ENCODE data around the gene ZBTB5.
"Not testable (repeated sequence)": the region's sequence is repeated elsewhere in the genome, so short reads cannot be mapped to it uniquely, and the experiment has no call there.

The ZBTB5 gene

DNA sequence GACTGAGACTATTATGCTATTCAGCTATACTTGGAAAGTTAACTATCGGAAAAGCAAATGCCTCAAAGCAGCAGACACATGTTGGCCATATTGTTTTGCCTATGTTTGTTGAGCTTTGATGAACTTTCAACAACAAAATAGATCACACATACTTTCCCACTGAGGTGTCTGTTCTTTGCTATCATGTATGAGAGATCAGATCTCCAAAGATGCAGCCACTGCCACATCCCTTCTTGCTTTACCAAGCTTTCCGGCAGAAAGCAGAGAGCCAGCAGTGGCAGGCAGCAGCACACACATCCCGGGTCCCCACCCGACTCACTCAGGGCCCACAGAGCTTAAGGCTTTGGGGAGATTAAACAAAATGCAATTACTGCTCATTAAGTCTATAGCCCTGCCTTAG is 18.8 kb downstream of the ZBTB5 start:
- no peak for DNase-seq

DNA sequence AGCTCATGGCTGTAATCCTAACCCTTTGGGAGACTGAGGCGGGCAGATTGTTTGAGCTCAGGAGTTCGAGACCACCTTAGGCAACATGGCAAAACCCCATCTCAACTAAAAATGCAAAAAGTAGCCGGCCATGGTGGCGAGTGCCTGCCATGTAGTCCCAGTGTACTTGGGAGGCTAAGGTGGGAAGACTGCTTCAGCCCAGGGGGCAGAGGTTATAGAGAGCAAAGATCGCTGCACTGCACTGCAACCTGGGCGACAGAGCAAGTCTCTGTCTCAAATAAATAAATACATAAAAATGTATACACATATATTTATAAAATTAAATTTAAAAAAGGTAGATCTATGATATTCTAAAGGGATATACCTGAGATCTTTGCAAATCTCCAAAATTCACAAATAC is 19.4 kb downstream of the ZBTB5 start:
- no peak for DNase-seq

DNA sequence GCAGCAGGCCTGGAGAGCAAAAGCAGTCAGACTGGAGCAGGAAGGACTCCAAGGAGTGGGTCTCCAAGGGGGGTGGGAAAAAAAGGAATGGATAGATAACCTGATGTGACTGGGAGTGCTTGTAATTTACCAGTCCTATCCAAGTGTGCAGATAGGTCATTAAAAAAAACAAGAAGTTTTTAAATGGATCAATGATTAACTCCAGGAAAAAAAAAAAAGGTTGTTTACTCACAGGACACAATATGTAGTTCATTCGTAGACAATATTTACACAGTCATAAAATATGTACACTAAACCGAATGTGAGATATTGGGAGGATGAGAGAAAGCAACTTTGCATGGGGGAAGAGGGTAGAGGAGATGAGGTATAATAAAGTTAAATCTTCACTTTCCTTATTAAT is 20.4 kb downstream of the ZBTB5 start:
- no peak for DNase-seq

DNA sequence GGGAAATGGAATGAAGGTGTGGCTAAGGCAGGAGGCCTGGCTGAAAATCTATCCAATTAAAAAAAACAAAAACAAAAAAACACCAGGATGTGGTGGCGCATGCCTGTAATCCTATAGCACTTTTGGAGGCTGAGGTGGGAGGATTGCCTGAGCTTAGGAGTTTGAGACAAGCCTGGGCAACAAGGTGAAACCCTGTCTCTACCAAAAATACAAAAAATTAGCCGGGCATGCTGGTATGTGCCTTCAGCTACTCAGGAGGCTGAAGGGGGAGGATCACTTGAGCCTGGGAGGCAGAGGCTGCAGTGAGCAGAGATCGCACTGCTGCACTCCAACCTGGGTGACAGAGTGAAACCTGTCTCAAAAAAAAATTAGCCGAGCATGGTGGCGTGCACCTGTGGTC is 21.7 kb downstream of the ZBTB5 start:
- DNase-seq: no peak

DNA sequence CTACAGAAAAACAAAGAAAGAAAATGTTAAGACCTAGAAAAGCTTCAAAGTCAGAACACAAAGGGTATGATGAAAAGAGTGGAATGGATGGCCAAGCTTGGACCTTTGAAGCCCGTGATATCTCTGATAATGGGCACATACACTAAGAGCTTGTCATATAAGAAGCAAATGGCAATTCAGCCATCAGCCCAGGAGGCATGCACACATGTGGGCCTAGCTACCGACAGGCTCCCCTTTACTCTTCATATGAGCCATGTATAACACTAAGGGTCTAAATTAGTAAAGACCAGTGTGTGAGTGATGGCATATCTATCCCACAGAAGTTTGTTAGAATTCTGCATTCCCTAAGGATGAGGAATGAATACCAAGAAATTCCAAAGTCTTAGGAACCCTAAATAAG is 22.7 kb downstream of the ZBTB5 start:
- DNase-seq: no peak

DNA sequence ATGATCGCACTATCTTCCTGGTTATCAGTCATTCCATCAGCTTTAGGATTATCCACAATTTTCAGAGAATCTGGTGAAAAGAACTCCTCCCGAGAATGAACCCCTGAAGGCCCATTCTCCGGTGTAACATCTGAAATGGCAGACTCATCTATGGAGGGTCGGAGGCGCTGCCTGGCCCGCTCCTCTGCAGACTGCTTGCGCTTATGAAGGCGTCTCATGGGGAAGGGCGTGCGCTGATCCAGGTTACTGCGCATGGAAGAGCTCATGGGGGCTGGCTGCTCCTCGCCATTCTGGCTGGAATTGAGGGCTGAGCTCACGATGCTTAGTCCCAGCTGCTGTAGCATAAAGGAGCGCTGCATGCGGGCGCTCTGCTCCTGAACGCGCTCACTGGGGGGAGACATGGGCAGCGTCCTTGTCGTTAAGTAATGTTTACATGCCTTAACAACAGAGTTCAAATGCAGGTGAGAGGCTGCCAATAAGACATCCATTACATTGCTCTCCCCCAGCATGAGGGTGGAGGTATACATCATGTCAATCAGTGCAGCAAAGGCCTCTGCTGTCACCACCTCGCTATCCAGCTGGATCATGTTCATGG is 23.4 kb downstream of the ZBTB5 start:
- DNase-seq: no peak

DNA sequence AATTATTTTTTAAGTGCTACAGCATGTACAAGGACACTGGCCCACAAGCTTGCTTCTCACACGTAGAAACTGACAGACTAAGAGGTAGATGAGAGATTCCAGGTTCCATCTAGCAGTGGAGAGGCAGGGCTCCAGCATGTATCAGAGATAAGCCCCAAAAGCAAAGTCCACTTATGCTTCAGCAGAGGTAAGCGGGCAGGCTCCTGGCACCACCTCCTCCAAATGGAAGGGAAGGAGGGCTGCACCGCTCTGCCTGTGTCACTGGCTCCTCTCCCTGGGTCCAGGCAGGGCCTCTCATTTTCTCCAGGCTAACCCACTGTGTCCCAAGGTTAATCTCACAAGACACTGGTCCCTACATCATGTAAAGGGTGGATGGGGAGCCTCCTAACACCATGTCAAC is 26.9 kb downstream of the ZBTB5 start:
- DNase-seq: no peak

DNA sequence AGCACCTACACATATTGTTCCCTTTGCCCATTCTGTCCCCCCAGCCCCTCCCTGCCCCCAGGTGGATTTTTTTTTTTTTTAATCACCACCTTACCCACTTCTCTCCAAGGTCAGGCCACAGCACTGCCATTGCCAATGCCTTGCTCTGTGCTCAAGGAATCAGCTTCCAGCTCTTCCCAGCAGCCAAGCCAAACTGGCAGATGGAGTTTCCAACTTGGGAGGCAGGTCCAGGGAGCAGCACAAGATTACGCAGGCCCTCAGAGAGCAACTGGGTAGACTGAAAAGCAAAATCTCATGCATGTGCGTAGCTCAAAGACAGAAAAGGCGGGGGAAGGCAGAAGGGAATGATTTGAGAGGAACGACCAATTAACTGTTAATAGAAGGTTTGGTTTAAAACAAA is 27.6 kb downstream of the ZBTB5 start:
- DNase-seq: no peak

DNA sequence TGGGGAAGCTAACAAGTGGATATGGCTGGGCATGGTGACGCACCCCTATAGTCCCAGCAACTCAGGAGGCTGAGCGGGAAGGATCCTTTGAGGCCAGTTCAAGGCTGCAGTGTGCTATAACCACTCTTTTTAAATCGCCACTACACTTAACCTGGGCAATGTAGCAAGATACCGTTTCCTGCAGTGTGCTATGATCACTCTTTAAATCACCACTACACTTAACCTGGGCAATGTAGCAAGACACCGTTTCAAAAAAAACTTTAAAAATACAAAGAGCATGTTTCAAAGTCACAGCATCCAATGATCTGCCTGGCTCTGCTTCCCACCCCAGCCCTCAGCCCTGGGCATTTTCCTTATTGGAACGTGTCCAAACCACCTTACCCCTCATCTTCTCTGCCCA is 28.2 kb downstream of the ZBTB5 start:
- no peak for DNase-seq

DNA sequence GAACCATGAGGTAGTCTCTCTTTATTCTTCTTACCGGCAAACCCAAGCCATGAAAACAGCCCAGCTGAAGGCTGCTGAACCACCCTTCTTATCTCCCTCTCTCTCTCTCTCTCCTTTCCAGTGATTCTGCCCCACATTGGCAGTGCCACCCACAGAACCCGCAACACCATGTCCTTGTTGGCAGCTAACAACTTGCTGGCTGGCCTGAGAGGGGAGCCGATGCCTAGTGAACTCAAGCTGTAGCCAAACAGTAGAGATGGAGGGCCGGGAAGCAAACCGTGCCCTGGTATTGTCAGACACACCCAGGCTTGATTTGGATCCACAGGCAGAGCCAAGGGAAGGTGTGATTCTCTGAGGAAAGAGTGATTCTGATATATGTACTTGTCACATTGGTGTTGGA is 28.7 kb downstream of the ZBTB5 start:
- no peak for DNase-seq

DNA sequence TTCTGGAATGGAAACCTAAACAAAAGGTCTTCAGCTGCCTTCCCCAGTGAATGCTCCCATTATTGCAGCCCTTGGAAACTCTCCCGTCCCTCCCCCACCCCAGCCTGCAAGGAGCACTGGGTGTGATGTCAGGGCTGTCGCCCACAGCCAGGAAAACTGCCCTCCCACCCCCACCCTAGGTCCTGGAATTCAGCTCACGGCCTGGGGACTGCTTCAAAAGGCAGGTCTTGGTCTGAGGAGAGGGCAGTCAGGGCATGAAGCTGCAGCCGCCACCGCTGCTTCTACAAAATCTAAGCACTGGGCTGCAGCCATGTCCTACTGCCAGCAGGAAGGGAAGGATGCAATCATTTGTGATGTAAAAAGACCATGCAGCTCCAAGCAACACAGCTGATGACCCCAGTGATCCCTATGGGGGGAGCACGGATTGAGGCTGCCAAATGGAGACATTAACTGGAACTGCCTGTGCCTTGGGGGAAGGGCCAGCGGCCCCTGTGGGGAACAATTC is 31.3 kb downstream of the ZBTB5 start:
- DNase-seq: no peak

DNA sequence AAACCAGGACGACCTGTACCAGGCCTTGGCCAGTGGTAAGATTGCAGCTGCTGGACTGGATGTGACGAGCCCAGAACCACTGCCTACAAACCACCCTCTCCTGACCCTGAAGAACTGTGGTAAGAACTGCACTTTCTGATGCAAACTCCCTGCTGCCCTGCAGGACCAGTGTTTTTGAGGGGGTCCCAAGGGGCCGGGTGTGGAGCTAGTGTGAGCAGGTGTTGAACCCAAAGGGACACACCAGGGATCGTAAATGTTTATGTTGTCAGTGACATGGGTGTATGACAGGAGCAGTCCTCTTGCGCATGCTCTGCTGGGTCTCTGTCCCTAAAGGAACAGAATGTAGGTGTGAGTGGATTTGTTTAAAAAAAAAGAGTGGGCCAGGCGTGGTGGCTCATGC is 33.2 kb downstream of the ZBTB5 start:
- no peak for DNase-seq

DNA sequence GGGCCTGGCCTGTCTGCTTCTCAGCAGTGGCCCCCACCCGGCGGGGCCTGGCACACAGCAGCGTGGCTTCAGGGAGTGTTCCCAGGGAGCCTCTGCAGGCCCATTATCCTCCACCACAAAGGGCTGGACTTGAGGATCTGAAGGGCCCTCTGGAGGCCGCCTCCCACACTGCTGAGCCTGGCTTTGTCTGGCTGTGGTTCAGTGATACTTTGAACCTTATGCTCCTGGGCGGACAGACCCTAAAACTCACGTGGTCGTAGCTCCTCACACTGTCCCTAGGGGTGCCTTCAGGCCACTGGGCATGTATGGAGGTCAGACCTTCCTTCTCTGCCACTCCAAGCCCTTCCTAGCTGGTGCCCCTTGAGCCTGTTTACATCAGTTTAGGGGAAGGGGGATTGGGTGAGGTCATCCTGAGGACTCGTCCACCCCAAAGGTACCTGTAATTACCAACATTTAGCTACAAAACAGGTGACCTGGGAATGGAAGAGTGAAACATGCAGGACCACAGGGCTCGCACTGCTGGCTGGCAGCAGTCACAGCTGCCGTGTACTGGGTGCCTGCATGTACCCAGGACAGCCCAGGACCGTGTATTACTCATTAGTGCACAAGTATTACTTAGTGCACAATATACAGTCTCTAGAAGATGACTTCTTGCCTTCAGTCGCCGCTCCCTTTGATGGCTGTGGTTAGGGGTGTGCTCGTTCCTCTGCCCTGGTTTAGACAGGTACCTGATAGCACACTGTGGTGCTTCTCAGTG is 34.2 kb downstream of the ZBTB5 start:
- no peak for DNase-seq

DNA sequence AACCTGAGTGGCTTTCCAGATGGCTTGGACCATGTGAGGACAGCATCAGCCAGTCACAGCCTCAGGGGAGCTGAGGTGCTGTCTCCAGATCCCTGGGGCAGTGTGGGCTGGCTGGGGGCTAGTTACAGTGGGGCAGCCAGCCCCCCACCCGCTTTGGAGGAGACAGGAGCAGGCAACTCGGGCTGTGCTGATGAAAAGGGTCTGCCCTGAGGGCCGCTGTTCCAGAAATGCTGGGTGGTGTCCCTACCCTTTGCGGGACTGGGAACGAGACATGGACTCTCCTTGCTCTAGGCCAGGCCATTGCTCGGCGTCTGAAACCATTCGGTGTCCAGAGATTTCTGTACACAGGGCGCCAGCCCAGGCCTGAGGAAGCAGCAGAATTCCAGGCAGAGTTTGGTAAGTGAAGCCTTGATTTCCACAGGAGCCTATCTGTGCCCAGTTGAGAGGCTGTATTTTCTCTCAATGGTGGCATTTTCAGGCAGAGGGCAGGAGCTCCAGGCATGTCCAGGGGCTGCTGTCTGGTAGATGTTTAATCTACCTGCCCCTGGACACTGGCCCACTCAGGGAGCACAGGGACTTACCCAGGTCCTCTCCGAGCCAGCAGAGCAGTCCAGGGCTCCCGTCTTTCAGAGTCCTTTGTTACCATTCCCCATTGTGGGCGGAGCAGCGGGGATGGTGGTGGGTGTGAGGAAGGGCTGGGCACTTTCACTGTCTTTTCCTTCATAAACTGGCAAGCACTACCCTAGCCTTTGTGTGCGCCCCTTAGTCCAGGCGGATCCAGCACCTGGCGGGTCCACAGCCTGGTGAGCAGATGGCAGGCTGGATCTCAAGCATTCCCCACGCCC is 35.6 kb downstream of the ZBTB5 start:
- DNase-seq: no peak

DNA sequence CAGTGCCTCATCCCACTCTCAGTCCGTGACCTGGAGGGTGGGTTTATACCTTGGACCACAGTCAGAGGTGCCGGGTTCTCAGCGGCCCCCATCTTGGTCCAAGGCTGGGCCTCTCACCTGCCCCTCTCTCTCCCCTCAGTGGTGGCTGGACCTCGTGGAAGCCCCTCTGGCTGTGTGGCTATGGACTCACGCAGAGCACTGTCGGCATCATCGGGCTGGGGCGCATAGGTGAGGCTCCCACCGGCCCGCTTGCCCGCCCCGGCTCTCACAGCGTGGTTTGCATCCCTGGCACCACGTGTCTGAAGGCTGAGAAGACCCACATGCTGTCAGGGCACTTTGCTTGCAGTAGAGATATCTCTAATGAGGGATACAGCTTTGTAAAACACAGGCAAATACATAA is 36.9 kb downstream of the ZBTB5 start:
- no peak for DNase-seq

DNA sequence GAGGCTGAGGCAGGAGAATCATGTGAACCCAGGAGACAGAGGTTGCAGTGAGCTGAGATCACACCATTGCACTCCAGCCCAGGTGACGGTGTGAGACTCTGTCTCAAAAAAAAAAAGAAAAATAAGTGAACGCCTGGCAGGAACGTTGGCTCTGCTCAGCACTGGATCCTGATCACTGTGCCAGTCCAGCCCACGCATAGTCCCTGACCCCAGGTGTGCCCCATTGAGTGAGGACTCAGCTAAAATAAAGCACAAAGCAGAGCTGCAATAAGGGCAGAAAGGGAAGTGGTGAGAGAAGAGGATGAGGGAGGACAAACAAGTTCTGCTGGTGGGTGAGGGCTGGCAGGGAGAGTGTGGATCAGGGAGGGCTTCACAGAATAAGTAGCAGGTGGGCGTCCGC is 38.4 kb downstream of the ZBTB5 start:
- no peak for DNase-seq

DNA sequence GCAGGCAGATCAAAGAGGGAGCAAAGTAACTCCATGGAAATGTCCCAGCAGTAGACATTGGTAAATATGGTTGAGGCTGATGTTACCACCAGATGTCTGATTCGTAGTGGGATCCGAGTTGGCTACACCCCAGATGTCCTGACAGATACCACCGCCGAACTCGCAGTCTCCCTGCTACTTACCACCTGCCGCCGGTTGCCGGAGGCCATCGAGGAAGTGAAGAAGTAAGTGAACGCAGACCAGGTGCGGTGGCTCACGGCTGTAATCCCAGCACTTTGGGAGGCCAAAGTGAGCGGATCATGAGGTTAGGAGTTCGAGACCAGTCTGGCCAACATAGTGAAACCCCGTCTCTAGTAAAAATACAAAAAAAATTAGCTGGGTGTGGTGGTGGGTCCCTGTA is 38.8 kb downstream of the ZBTB5 start:
- not testable (repeated sequence) for DNase-seq

DNA sequence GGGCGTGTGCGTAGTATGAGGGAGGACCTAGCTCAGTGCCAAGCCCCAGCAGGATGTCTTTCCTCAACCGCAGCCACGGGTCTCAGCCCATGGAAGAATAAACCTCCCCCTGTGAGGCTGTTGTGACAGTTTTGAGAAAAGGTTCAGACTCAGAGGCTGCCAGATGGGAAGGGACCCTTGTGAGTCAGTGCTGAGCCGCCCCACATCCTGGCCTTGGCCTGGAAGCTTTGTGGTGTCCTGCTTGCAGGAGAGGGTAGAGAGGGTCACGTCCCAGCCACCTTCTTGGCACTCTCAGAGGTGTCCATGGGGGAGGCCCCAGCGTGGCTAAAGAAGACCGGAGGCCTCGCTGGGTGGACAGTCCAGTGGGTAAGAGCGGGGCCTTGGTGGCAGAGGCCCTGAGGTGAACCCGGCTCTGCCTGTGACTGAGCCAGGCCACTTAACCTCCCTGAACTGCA is 39.9 kb downstream of the ZBTB5 start:
- no peak for DNase-seq

DNA sequence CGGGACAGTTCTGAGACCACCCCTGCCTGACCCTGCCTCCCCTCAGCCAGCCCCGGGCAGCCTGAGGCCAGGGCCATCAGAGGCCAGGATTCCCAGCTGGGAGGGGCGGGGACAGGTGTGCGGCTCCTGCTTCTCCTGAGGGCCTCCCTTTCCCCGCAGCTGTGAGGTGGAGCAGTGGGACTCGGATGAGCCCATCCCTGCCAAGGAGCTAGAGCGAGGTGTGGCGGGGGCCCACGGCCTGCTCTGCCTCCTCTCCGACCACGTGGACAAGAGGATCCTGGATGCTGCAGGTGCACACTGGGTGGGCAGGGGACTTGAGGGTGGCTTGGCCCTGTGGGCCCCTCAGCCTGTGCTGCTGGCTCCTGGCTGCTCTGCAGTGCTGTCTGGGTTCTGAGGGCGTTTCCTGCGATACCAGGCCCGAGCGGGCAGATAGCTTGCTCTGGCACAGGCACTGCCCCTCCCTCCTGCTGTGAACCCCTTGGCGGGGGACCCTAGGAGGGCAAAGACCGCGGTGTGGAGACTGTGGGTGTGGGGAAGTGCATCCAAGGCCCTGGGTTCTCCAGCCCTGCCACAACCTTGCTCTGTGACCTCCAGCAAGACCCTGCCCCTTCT is 40.5 kb downstream of the ZBTB5 start:
- DNase-seq: no peak

DNA sequence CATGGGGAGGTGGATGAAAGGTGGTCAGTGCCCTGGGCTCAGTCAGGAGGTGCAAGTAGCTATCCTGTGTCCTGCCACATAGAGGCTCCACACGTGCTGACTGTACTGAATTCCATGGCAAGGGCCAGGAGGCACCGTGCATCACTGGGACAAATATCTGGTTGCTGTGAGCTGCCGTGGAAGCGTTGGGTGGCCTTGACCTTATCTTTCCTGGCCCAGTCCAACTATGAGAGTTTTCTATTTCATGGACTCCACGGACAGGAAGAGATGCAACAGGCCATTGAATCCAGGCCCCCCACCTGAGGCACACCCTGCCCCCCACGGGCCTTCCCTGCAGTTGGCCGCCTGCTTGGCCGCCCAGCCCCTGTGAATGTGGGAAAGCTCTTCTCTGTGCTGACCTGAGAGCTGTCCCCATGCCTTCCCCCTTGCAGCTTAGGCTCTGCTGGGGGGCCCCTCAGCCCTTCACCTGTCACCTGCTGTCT is 41.0 kb downstream of the ZBTB5 start:
- no peak for DNase-seq

DNA sequence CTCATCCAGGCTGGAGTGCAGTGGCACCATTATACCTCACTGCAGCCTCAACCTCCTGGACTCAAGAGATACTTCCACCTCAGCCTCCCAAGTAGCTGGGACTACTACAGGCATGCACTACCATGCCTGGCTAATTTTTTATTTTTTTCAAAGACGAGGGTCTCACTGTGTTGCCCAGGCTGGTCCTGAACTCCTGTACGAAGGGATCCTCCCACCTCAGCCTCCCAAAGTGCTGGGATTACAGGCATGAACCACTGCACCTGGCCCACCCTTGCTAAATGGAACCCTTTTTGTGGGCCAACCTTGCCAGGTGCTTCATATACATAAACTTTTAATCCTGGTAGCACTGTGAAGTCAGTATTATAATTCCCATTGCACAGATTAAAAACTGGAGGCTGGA is 41.7 kb downstream of the ZBTB5 start:
- no peak for DNase-seq

DNA sequence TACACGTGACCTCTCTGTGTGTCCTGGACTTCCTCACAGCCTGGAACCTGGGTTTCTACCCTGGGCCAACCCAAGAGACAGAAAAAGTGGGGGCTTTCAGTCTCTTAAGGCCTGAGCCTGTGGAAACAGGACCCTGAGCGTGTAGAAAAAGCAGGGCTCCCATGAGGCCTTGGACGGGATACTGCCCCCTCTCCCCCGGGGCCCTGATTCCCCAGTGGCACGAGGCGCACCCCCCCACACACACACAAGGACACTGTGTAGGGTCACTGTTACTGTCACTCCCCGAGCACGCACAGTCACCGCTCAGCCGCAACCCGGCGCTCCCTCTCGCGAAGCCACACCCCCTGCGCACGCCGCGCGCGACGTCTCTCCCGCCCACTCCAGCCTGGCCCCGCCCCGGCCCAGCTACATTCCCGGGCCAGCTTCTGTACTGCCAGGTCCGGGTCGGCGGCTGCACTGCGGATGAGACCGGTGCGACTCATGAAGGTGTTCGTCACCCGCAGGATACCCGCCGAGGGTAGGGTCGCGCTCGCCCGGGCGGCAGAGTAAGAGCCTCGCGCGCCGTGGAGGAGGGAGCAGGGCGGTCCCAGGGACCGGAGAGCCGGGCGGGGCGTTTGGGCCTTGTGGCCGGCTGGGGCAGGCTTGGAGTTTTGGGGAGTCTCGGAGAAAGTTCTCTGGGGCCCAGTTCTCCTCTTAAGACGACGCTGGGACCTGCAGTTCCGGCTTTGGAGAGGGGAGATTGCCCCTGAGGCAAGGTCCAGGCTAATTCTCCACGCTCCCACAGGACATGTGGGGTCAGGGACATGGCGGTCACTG is 42.8 kb downstream of the ZBTB5 start, which contains the start of gene GRHPR:
Gene GRHPR (plus strand): TSS at position 408 of the 816 bp plus-strand sequence. CDS start 55 bp downstream, at position 463.
- DNase-seq: peak; percentile 86 to 90

Data from stimulated activated CD4-positive, alpha-beta T cell treated with anti-CD3 and anti-CD28 coated beads, Interleukin-2, amount 100 ng/mL, for 48 hours (primary cell).